Sciatic nerve (tissue), 2 donors: ENCODE measurements around the gene TLR8. TPM values are rescaled to one million over a fixed set of nuclear protein-coding genes. Genes with fewer than 3 reads are reported as not detected.
A peak's percentile ranks its signal among the peaks of the same experiment; 100 is the strongest.
"Not testable (repeated sequence)": the region's sequence is repeated elsewhere in the genome, so short reads cannot be mapped to it uniquely, and the experiment has no call there.

Experiments used
- ATAC-seq: fragments of 200-7000 bp; cut with Tn5 transposase; one replicate; pipeline ENCODE4 v1.9.1; 2020; ENCODE audit warnings: mild to moderate bottlenecking, moderate library complexity
- DNase-seq: peaks from one replicate; pipeline ENCODE4 v3.0.0-alpha.2; 2020; ENCODE audit warnings: low spot score
- intact Hi-C: fragments of 100-400 bp; cut with DNase I; formaldehyde crosslinking; loops from one replicate; pipeline ENCODE4 v1.14.2; 2022
- total RNA-seq: library from RNA; stranded (reverse); fragmentation: NEBNext Ultra II Directional; extraction: Animal tissue kit (Norgen Biotek cat#: 25700); gene quantifications from one replicate; pipeline ENCODE4 v1.2.1, GENCODE V29; 2021
- donor health status: DM: no; HTN: no; CAD: no.
- donor health status: DM: no; HTN: no; CAD: no.

TLR8 gene
- total RNA-seq, 1 donor from 2014 or later: 2.8 TPM

DNA sequence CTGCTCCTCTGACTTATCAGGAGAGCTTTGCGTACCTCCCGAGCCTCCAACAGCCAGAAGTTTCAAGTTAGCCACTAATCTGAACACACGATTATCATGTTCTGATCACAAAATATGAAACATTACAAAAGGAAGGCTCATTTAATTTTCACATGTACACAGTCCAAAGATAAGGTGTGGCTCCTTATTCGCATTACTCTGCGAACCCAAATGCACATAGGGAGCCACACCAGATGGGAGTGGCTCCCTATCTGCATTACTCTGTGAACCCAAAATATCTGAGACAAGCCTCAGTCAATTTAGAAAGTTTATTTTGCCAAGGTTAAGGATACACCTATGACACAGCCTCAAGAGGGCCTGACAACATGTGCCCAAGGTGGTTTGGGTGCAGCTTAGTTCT is 28.4 kb downstream of the TLR8 start:
- no peak for DNase-seq
- intact Hi-C loops: no loop called here
- no peak for ATAC-seq

- DNase-seq (no peak), ATAC-seq (no peak)
- intact Hi-C loops: no loop called here
Observed at GRCh38 chrX:12936947-12937346, 30.5 kb downstream of the TLR8 start.

DNA sequence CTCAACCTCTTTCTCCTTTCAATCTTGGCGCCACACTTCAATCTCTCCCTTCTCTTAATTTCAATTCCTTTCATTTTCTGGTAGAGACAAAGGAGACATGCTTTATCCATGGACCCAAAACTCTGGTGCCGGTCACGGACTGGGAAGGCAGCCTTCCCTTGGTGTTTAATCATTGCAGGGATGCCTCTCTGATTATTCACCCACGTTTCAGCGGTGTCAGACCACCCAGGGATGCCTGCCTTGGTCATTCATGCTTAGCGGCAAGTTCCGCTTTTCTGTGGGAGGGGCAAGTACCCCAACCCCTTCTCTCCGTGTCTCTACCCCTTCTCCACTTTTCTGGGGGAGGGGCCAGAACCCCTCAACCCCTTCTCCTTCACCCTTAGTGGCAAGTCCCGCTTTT is 34.1 kb downstream of the TLR8 start:
- intact Hi-C loops, DNase-seq, ATAC-seq: not testable (repeated sequence)

DNA sequence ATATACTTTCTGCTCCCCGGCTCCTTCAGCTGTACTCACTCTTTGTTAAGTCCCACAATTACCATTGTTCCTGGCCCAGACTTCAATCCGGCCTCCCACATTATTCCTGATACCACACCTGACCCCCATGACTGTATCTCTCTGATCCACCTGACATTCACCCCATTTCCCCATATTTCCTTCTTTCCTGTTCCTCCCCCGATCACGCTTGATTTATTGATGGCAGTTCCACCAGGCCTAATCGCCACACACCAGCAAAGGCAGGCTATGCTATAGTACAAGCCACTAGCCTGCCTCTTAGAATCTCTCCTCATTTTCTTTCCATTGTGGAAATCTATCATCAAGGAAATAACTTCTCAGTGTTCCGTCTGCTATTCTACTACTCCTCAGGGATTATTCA is 37.2 kb downstream of the TLR8 start:
- intact Hi-C loops, ATAC-seq, DNase-seq: not testable (repeated sequence)

DNA sequence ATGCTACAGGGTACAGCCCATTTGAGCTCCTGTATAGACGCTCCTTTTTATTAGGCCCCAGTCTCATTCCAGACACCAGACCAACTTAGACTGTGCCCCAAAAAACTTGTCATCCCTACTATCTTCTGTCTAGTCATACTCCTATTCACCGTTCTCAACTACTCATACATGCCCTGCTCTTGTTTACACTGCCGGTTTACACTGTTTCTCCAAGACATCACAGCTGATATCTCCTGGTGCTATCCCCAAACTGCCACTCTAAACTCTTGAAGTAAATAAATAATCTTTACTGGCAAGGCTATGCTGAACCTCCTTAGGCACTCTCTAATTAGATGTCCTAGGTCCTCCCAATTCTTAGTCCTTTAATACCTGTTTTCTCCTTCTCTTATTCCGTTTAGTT is 38.0 kb downstream of the TLR8 start:
- ATAC-seq, DNase-seq, intact Hi-C loops: not testable (repeated sequence)

GRCh38 chrX:12945494-12945893 is 39.1 kb downstream of the TLR8 start:
- ATAC-seq: no peak
- intact Hi-C loops: no loop called here

DNA sequence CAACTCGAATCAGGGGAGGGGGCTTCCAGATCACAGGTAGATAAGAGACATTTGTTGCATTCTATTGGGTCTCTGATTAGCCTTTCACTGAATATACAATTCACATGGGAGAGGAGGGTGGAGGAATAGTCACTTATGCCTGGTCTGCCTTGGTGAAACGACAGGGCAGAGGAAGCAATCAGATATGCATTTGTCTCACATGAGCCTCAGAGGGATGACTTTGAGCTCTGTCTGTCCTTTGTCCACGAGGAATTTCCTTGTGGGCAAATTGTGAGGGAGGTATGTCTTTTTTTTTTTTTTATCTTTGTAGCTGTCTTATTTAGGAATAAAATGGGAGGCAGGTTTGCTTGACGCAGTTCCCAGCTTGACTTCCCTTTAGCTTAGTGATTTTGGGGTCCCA is 40.0 kb downstream of the TLR8 start:
- intact Hi-C loops: no loop called here
- ATAC-seq (no peak), DNase-seq (no peak)

More at GRCh38 chrX:12945494-12945893, 39.1 kb downstream of the TLR8 start:
- DNase-seq: no peak

GRCh38 chrX:12946838-12947544 is 40.6 kb downstream of the TLR8 start:
- ATAC-seq: peak; percentile 63
- peak; percentile 82 for DNase-seq
- intact Hi-C loops: no loop called here

GRCh38 chrX:12947545-12948235 is 41.3 kb downstream of the TLR8 start:
- ATAC-seq (no peak), DNase-seq (no peak)
- intact Hi-C loops: no loop called here

DNA sequence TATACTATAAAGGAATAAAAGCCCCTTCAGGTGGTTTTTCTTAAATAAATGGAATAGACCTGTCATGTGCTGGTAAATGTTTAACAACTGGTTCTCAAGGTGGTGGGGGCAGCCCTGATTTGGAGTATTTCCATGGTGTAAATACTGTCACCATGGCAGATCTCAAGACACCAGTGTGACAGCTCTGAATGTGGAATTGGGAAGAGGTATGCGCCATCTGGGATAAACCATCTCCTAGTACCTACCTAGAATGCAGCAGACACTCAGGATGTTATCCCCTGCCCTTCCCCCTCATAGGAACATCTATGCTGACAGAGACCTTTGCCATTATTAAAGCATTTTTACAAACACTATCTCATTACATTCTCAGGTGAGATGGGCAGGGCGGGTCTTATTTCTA is 42.1 kb downstream of the TLR8 start:
- intact Hi-C loops: no loop called here
- ATAC-seq (no peak), DNase-seq (no peak)

DNA sequence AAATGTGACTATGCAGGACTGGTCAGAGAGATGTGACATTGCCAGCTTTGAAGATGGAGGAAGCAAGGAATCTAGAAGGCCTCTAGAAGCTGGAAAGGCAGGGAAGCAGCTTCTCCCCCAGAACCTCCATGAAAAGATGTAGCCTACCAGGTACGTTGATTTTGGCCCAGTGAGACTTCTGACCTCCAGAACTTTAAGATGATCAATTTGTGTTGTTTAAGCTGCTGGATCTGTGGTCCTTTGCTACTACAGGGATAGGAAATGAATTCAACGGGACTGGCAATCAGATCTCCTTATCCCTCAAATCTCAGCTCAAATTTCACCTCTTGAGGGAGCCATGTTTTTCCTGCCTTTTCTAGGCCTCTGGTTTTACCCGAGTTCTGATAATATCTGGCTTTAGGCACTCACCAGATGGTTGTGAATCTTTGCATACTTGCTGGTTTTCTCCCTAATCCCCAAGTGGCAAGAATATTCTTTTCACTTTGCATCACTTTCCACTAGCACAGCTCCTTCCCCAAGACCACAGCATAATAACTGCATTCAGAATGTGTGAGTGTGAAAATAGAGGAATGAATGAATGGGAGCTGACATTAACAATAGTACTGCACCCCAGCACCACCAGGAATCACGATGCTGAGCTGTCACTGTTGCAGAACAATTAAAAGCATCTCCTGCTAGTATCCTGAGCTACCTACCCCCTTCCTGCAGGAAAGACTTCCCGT is 42.9 kb downstream of the TLR8 start:
- ATAC-seq (no peak), DNase-seq (no peak)
- intact Hi-C loops: no loop called here

GRCh38 chrX:12949927-12950656 is 43.7 kb downstream of the TLR8 start:
- DNase-seq: peak; percentile 88
- intact Hi-C loops: loop anchor here (10.0 kb wide), 1 partner anchor 545 kb away; no protein-coding TSS in a partner anchor
- ATAC-seq: peak; percentile 96

DNA sequence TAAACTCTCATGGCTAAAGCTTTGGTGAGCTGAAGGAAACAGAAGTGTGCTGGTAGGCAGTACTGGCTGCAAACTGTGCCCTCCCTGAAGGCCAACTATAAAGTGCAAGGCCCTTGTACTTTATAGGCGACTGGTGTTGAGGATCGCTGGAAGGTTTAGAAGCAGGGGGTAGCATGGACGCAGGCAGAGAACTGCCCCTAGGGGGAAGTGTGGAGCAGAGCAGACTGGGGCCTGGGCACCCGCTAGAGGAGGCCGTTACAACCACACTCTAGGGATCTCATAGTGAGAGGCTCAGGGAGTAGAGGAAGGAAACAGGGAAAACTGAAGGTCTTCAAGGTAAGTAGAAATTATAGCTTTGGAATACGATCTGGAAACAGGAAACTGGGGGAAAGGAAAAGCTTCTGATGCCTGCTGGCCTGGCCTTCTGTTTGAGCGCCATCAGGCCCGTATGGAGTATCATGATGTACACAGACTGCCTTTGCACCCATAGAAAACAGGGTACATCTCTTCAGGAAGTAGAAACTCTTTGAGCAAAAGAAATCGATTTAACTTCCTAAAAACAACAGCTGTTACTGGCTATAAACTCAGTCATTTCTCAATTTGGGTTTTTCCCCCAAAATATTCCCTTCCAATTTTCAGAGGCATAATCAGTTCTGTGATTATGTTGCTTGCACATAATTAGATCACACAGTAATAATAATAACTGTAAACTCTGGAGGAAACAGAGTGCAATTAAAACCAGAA is 44.6 kb downstream of the TLR8 start:
- no peak for DNase-seq
- intact Hi-C loops: loop anchor here (10.0 kb wide), 1 partner anchor 544 kb away; no protein-coding TSS in a partner anchor

GRCh38 chrX:12951595-12951975 is 45.2 kb downstream of the TLR8 start:
- intact Hi-C loops: loop anchor here (10.0 kb wide), 1 partner anchor 543 kb away; no protein-coding TSS in a partner anchor
- no peak for ATAC-seq

More for the DNA sequence above, 44.6 kb downstream of the TLR8 start:
- peak; percentile 56 for ATAC-seq

DNA sequence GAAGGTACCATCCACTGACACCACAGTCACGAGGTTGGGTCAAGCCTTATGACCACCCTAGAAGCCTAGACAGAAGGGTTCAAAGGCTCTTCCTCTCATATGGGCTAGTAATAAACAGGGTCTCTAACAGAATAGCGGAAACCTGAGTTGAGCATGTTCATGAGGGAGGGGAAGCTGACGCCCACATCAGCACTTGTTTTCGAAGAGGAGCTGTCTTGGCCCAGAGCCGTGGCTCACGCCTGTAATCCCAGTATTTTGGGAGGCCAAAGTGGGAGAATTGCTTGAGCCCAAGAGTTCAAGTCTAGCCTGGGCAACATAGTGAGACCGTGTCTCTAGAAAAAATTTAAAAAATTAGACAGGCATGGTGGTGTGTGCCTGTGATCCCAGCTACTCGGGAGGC is 47.0 kb downstream of the TLR8 start:
- no peak for DNase-seq
- intact Hi-C loops: loop anchor here (10.0 kb wide), 1 partner anchor 541 kb away; no protein-coding TSS in a partner anchor

More at GRCh38 chrX:12951595-12951975, 45.2 kb downstream of the TLR8 start:
- DNase-seq: no peak

GRCh38 chrX:12954376-12954775 is 48.0 kb downstream of the TLR8 start:
- no peak for DNase-seq
- no peak for ATAC-seq
- intact Hi-C loops: loop anchor here (10.0 kb wide), 1 partner anchor 540 kb away; no protein-coding TSS in a partner anchor

More for the DNA sequence above, 47.0 kb downstream of the TLR8 start:
- no peak for ATAC-seq

DNA sequence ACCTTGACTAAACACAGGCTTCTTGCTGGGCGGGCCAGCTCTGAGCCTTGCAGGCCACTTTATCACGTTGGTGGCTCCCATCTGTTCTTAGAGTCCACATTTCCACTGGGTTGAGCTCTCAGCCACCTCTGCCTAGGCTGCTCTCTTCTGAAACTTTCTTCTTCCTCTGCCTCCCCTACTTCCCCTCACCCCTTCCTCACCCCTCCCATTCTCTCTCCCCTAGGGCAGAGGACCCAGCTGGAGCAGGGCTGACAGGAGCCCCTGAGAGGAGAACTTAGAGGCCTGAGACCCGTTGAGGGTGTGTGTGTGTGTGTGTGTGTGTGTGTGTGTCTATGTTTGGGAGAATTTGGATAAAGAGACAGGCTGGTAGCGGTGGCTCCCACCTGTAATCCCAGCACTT is 48.6 kb downstream of the TLR8 start:
- DNase-seq (no peak), ATAC-seq (no peak)
- intact Hi-C loops: loop anchor here (10.0 kb wide), 1 partner anchor 540 kb away; no protein-coding TSS in a partner anchor
